Endothelial cell of umbilical vein (primary cell): ENCODE data around the gene SGSH.

Experiments used
- CTCF ChIP-seq, 2 donors: IDR thresholded peaks; 1 replicate in 1 of 2; 2 replicates in 1 of 2; pipeline ENCODE4 v1.5.1; 2011; ENCODE audit warnings: low read length in 2 of 2, mild to moderate bottlenecking in 2 of 2, moderate library complexity in 2 of 2, control low read depth in 1 of 2, inconsistent platforms in 1 of 2, low read depth in 1 of 2; ENCODE audit not compliant: insufficient read depth in 1 of 2; ENCODE audit errors: extremely low read depth in 1 of 2
- GATA2 ChIP-seq: IDR thresholded peaks from 2 replicates; pipeline ENCODE4 v1.7.0; 2011; ENCODE audit warnings: low read depth, mild to moderate bottlenecking, moderate library complexity, mixed read lengths, low read length; ENCODE audit not compliant: insufficient read length, insufficient read depth
- JUN ChIP-seq: IDR thresholded peaks from 2 replicates; pipeline ENCODE4 v1.6.1; 2011; ENCODE audit warnings: borderline replicate concordance, low read depth; ENCODE audit not compliant: insufficient read length, insufficient read depth
- POLR2AphosphoS5 ChIP-seq: IDR thresholded peaks from 2 replicates; pipeline ENCODE4 v1.6.1; 2012; ENCODE audit warnings: low read depth, mild to moderate bottlenecking, control low read depth, low read length, moderate library complexity; ENCODE audit not compliant: insufficient read depth

DNA sequence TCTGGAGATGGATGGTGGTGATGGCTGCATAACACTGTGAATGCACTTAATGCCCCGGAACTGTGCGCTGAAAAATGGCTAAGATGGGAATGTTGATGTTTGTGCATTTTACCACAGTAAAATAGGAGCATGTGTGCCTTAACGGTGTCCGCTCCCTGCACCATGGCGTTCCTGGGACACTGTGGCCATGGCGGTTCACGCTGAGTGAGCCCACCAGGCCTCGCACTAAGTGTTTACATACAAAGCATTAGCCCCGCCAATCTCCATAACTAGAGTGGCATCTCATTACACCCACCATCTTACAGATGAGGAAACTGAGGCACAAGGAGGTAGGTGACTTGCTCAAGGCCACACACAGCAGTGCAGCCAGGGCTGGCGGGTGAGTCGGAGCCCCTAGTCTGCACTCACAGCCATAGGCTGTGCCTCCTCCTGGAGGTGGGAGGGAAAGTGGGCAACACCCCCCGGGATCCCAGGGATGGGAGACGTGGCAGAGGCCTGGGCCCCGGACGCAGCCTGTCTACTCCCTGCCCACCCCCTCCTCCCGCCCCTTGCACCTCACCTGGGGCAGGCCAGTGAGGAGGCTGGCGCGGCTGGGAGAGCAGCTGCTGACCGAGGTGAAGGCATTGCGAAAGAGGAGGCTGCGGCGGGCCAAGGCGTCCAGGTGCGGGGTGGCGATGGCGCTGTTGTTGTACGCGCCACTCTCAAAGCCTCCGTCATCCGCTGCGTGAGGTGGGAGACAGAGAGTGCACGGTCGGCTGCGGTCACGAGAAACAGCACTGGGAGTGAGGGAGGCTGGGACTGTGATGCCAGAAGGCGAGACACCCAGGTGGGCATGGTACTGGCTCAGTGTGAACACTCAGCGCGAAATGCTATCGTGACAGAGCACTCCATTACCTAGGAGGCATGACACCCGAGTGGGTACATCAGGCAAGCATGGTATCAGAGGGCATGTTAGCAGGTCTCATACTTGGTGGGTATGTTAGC lies 3.4 kb downstream of the SGSH start:
- TF ChIP-seq CTCF (IDR thresholded peaks at IDR 0.05; ENCODE audit: extremely low read depth in 1 of 2, insufficient read depth in 1 of 2, low read depth in 1 of 2, low read length in 2 of 2) (no peak), POLR2AphosphoS5 (no peak), GATA2 (no peak), JUN (no peak)
